GM18502 (cell line): ENCODE measurements around the gene MS4A1.
A peak's percentile ranks its signal among the peaks of the same experiment; 100 is the strongest.
"Not testable (repeated sequence)": the region's sequence is repeated elsewhere in the genome, so short reads cannot be mapped to it uniquely, and the experiment has no call there.

ENCODE experiments used
- ATAC-seq: cut with Tn5 transposase; IDR thresholded peaks from one replicate; pipeline ENCODE4 v1.9.1; 2021; ENCODE audit warnings: mild to moderate bottlenecking; ENCODE audit not compliant: unreplicated experiment, poor library complexity

The MS4A1 gene

GRCh38 chr11:60455531-60456042, at the start of gene MS4A1:
TSS of gene MS4A1 (plus strand) at chr11:60455847. CDS start at chr11:60462375, 6,528 bp downstream.
- ATAC-seq, result peak; percentile 89

GRCh38 chr11:60420015-60420414, 35.6 kb upstream of the MS4A1 start:
- no peak for ATAC-seq

- no peak for ATAC-seq
Observed at GRCh38 chr11:60422609-60423008, 33.0 kb upstream of the MS4A1 start.

GRCh38 chr11:60428517-60428916, 27.1 kb upstream of the MS4A1 start:
- no peak for ATAC-seq

- ATAC-seq, result no peak
Observed at GRCh38 chr11:60429272-60429671, 26.4 kb upstream of the MS4A1 start, which contains the start of gene MS4A5. TSS of gene MS4A5 (plus strand) at chr11:60429572. CDS start at chr11:60429675, 103 bp downstream.

GRCh38 chr11:60431251-60431650, 24.4 kb upstream of the MS4A1 start:
- ATAC-seq, result no peak

- ATAC-seq, result no peak
Observed at GRCh38 chr11:60433401-60433800, 22.2 kb upstream of the MS4A1 start.

GRCh38 chr11:60447070-60447469, 8.6 kb upstream of the MS4A1 start:
- ATAC-seq, result no peak

- ATAC-seq, result no peak
Observed at GRCh38 chr11:60447846-60448245, 7.8 kb upstream of the MS4A1 start.

- ATAC-seq, result not testable (repeated sequence)
Observed at GRCh38 chr11:60451185-60451584, 4.5 kb upstream of the MS4A1 start.

- ATAC-seq, result no peak
Observed at GRCh38 chr11:60454212-60454611, 1.4 kb upstream of the MS4A1 start.

- peak; percentile 40 for ATAC-seq
Observed at GRCh38 chr11:60457576-60457975, 1.9 kb downstream of the MS4A1 start.

- no peak for ATAC-seq
Observed at GRCh38 chr11:60459345-60459744, 3.7 kb downstream of the MS4A1 start.

GRCh38 chr11:60468829-60469228, 13.2 kb downstream of the MS4A1 start:
- no peak for ATAC-seq

GRCh38 chr11:60469723-60470122, 14.1 kb downstream of the MS4A1 start:
- no peak for ATAC-seq

- peak; percentile 70 for ATAC-seq
Observed at GRCh38 chr11:60477035-60477445, 21.4 kb downstream of the MS4A1 start.

- no peak for ATAC-seq
Observed at GRCh38 chr11:60482361-60482760, 26.7 kb downstream of the MS4A1 start.

GRCh38 chr11:60485987-60486386, 30.3 kb downstream of the MS4A1 start:
- peak; percentile 96 for ATAC-seq

GRCh38 chr11:60492488-60493009, 36.9 kb downstream of the MS4A1 start, which contains the start of gene MS4A12:
TSS of gene MS4A12 (plus strand) at chr11:60492778. CDS start at chr11:60497319, 4,541 bp downstream.
- no peak for ATAC-seq

- ATAC-seq, result no peak
Observed at GRCh38 chr11:60493454-60493853, 37.8 kb downstream of the MS4A1 start.

GRCh38 chr11:60498399-60498798, 42.8 kb downstream of the MS4A1 start:
- peak; percentile 25 for ATAC-seq

GRCh38 chr11:60498853-60499252, 43.2 kb downstream of the MS4A1 start:
- ATAC-seq, result peak; percentile 87
